GM20431 (cell line): Measurements from ENCODE around the gene LINC00237.

Experiments used
- in situ Hi-C: fragments of 300-500 bp; cut with MseI, MboI; formaldehyde crosslinking; loops from one replicate; pipeline ENCODE4 v1.15.0; 2020; ENCODE audit warnings: low sequenced_read_pairs; ENCODE audit not compliant: unreplicated experiment

Gene LINC00237

GRCh38 chr20:21106171-21107017 is at the start of gene LINC00237:
LINC00237 (minus strand) TSS chr20:21106358.
- in situ Hi-C loops, result no loop called here

GRCh38 chr20:21155268-21155667 is 49.1 kb upstream of the LINC00237 start:
- in situ Hi-C loops, result no loop called here

- in situ Hi-C loops, result no loop called here
These were observed 48.5 kb upstream of the LINC00237 start for GRCh38 chr20:21154692-21155091.

GRCh38 chr20:21151791-21152190 is 45.6 kb upstream of the LINC00237 start:
- in situ Hi-C loops, result no loop called here

GRCh38 chr20:21149344-21149743 is 43.2 kb upstream of the LINC00237 start:
- in situ Hi-C loops, result loop anchor here (25.0 kb wide), 1 partner anchor 112 kb away; no protein-coding TSS in a partner anchor

- in situ Hi-C loops, result loop anchor here (25.0 kb wide), 1 partner anchor 110 kb away; no protein-coding TSS in a partner anchor
These were observed 41.4 kb upstream of the LINC00237 start for GRCh38 chr20:21147593-21147992.

GRCh38 chr20:21146215-21146614 is 40.1 kb upstream of the LINC00237 start:
- in situ Hi-C loops, result loop anchor here (25.0 kb wide), 1 partner anchor 109 kb away; no protein-coding TSS in a partner anchor

GRCh38 chr20:21145424-21145823 is 39.3 kb upstream of the LINC00237 start:
- in situ Hi-C loops, result loop anchor here (25.0 kb wide), 1 partner anchor 108 kb away; no protein-coding TSS in a partner anchor

- in situ Hi-C loops, result loop anchor here (25.0 kb wide), 1 partner anchor 106 kb away; no protein-coding TSS in a partner anchor
These were observed 37.2 kb upstream of the LINC00237 start for GRCh38 chr20:21143194-21143890.

GRCh38 chr20:21141825-21142224 is 35.7 kb upstream of the LINC00237 start:
- in situ Hi-C loops, result loop anchor here (25.0 kb wide), 1 partner anchor 105 kb away; no protein-coding TSS in a partner anchor

- in situ Hi-C loops, result loop anchor here (25.0 kb wide), 1 partner anchor 103 kb away; no protein-coding TSS in a partner anchor
These were observed 33.9 kb upstream of the LINC00237 start for GRCh38 chr20:21139881-21140566.

GRCh38 chr20:21137078-21137477 is 30.9 kb upstream of the LINC00237 start:
- in situ Hi-C loops, result loop anchor here (25.0 kb wide), 1 partner anchor 100 kb away; no protein-coding TSS in a partner anchor

GRCh38 chr20:21136015-21136732 is 30.0 kb upstream of the LINC00237 start:
- in situ Hi-C loops, result loop anchor here (25.0 kb wide), 1 partner anchor 99 kb away; no protein-coding TSS in a partner anchor

GRCh38 chr20:21134883-21135493 is 28.8 kb upstream of the LINC00237 start:
- in situ Hi-C loops, result loop anchor here (25.0 kb wide), 1 partner anchor 98 kb away; no protein-coding TSS in a partner anchor

GRCh38 chr20:21133917-21134622 is 27.9 kb upstream of the LINC00237 start:
- in situ Hi-C loops, result loop anchor here (25.0 kb wide), 1 partner anchor 97 kb away; no protein-coding TSS in a partner anchor

GRCh38 chr20:21133404-21133803 is 27.2 kb upstream of the LINC00237 start:
- in situ Hi-C loops, result loop anchor here (25.0 kb wide), 1 partner anchor 96 kb away; no protein-coding TSS in a partner anchor

GRCh38 chr20:21129861-21130260 is 23.7 kb upstream of the LINC00237 start:
- in situ Hi-C loops, result loop anchor here (25.0 kb wide), 1 partner anchor 93 kb away; no protein-coding TSS in a partner anchor
